ENCODE results near the gene EXOC6.
"Not testable (repeated sequence)": the region's sequence is repeated elsewhere in the genome, so short reads cannot be mapped to it uniquely, and the experiment has no call there.

The EXOC6 gene

DNA sequence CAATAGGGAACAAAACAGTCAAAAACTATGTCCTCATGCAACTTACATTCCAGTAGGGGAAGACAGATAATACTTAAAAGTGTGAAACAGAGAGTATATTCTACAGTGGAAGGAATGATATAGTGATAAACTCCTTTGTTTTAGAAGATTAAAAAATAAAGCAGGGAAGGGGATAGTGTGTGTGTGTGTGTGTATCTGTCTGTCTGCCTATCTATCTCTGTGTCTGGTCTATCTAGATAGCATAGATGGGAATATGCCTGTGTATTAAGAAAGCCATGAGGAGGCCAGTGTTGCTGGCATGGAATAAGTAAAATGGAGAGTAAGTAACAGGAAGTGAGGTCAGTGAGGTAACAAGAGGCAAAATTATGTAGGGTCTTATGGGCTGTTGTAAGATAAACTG, 42.2 kb downstream of the EXOC6 start:
- no peak for DNase-seq

DNA sequence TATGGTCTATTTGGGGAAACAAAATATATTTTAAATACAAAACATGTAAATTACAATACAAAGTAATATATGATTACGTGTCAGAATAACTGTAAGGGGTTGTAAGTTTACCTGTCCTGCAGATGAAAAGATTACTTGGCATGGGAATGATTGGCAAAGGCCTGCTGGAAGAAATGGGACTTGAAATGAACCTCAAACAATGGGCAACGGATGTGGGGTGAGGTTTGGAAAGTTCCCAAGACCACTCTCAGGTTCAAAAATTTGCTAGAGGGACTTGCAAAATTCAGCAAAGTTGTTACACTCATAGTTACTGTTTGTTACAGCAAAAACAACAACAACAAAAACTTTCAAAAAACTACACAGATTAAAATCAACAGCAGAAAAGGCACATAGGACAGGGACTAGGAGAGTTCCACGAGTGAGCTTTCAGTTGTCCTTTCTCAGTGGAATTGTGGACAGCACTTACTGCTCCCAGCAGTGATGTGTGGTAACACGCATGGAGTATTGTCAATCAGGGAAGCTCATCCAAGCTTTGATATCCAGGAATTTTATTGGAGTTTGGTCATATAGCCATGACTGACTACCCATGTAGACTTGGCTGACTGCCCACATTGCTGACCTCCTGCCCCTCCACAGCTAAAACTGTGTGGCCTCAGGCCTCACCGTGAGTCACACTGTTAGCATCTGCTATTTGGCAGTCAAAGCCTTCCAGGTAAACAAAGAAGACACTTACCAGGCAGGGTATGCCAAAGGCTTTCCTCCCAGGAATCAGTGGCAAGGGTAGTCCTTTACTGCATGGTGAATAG, 43.8 kb downstream of the EXOC6 start:
- DNase-seq = no peak

DNA sequence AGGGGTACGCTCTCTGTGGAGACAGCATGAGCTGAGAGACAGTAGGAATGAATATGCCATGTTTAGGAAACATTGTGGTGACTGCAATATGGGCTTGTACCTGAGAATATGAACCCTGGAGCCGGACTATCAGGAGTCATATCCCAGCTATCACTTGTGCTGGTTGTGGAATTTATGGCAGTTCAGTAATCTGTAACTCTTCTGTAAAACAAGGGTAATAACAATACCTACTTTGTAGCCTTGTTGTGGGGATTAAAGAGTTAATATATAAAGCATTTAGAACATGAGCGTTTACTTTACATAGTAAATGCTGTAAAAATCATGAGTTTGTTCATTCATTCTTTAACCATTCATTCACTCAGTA, 44.4 kb downstream of the EXOC6 start:
- no peak for DNase-seq

DNA sequence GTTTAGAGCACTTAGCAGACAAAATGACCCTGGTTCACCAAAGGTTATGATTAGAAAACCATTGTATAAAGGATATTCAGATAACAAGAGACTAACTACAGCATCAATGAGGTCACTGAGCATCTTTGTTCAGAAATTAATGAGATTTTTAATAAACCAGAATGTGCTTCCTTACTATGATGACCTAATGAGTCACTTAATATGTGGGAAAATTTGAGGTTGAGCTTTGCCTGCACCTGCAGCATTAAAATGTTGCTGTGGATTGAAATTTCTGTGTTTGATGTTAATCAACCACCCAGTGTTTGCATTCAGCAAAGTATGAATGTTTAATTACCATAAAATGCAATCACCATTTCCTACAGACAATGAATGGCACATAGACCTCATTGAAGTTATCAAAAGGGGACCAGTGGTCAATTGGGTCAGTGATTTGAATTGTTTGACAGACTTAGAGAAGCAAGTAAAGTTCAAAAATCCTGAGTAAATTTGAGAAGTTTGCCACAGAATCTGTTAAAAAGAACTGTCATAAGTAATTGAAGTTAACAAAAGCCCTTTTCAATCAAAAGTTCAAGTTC, 45.8 kb downstream of the EXOC6 start:
- no peak for DNase-seq

DNA sequence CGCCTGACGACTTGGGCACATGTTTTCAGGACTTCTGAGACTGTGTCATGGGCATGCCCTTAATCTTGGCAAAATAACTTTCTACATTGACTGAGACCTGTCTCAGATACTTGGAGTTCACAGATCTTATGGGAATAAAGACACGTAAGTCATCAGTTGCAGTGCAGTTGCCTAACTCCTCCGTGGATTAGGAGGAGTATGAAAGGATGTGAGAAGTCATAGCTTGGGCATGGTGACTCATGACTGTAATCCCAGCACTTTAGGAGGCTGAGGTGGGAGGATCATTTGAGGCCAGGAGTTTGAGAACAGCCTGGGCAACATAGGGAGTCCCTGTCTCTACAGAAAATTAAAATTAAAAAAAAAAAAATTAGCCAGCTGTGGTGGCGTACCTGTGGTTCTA, 49.6 kb downstream of the EXOC6 start:
- no peak for DNase-seq

DNA sequence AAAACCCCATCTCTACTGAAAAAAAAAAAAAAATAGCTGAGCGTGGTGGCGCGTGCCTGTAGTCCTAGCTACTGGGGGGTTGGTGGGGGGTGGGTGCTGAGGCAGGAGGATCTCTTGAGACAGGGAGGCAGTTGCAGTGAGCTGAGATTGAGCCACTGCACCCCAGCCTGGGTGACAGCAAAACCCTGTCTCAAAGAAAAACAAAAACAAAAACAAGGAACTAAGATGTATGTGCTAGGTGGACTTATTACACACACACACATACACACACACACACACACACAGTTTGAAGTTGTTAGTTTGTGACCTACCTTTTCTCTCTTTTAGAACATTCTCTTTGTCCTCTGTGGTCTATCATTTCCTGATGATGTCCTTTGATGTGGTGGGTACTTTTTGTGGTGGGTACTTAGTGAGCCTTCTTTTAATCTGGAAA, 53.5 kb downstream of the EXOC6 start:
- peak; percentile 84 for DNase-seq

DNA sequence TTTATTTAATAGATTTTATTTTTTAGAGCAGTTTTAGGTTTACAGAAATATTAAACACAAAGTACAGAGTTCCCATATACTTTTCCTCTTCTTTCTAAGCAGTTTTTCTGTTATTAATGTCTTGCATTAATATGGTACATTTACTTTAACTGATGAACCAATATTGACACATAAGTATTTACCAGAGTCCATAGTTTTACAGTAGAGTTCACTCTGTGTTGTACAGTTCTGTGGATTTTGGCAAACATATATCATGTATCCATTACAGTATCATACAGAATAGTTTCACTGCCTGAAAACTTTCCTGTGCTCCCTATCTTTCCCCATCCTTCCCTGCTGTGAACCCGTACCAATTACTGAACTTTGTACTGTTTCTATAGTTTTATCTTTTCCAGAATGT, 55.3 kb downstream of the EXOC6 start:
- no peak for DNase-seq

DNA sequence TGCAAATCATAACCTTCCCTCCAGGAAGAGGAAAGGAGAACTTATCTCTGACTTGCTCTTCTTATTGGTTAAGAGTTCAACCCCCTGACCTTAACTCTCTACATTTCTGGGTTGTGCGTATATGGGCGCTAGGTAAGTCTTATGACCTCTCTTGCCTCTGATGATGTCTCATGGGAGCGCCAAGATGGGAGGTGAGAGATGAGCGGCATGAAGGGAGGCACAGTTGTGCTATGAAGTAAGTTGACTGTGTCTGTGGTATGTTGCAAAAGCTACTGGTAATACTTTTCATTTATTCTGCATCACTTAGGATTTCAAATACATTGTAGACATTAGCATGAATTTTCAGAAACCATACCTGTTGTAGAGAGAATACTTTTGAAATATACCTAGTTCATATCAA, 59.0 kb downstream of the EXOC6 start:
- DNase-seq = no peak

DNA sequence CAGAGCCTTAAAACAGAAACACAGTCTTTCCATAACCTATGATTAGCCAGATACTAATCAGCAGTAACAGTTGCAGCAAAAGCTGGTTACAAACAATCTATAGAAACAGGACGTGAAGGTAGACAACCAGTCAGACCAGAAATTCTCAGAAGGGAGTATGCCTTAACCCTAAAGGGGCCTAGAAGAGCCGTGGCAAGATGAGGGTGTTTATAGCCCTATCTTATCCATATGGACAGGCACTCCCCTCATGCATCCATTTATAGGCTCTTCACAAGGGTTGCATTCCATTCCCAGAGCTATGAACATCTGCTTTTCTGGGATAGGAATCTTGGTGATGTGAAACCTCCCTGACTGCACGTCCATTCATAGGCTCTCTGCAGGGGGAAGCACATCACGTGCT, 64.3 kb downstream of the EXOC6 start:
- not testable (repeated sequence) for DNase-seq

DNA sequence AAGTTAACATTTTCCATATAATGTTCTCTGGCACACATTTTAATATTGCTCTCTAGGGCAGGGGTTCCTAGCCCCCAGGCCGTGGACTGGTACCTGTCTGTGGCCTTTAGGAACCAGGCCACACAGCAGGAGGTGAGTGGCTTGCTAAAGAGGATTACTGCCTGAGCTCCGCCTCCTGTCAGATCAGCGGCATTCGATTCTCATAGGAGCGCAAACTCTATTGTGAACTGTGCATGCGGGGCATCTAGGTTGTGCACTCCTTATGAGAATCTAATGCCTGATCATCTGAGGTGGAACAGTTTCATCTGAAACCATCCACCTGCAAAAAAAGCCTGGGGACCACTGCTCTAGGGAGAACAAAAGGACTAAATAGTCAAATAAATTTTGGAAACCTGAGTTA, 65.7 kb downstream of the EXOC6 start:
- no peak for DNase-seq

DNA sequence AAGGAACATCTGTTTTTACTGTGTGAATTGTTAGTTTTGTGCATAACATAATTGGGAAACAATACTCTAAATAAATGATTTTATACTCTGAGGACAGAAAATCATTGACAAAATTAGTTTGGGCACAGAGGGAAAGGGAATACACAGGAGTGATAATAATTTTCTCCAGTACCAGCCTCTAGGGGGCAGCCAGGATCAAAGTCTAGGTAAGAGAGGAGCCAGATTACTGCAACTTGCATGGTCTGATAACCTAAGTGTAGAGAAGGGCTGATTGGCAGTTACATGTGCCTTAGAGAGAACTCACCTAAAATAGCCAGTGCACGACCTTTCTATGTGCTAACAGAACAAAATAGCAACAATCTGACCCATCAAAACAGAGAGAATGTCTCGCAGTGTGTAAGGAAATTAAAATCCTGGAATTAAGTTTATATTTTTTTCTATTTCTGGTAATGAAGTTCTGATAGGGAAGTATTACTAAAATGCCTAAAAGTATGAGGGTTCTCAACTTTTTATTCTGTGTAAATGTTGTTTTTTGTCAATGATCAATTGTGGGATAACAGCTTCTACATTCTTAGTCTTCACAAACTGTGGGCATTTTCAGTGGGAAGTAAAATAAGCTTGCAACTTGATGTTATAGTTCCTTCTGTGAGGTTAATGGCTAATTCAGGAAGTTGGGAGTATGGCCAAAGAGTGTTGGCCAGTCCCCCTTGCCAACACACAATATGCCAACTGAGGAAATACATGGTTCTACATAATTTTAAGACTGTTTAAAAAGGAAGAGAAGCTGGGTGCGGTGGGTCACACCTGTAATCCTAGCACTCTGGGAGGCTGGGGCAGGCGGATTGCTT, 66.4 kb downstream of the EXOC6 start:
- peak; percentile 32 for DNase-seq

DNA sequence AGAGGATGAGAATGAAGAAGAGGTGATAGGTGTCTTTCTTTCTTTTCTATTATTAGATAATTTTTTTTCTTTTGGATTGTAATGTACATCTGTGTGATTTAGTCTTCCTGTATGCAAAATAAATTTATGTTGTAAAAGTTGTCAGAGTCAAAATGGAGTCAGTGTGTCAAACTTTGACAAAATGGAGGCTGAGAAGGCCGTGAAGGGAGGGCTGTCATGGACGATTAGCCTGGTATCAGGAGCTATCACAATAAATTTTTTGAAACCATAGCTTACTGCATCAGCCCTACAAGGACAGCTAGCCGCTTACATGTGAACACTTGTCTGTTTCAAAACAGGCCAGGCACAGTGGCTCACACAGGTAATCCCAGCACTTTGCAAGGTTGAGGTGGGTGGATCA, 67.6 kb downstream of the EXOC6 start:
- DNase-seq = no peak

DNA sequence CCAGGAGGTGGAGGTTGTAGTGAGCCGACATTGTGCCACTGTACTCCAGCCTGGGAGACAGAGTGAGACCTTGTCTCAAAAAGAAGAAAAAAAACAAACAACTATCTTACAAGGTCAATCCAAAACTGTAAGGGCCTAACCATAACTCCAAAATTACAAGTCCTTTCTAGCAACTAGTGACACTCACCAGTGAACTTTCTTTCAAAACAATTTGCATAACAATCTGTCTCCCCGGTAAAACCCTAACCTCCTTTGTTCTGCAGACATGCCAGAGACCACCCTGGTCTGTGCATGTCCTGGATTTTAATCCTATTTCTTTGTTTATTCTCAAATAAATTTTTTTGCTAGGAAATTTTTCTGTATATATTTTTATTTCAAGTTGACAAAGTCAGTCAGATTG, 68.1 kb downstream of the EXOC6 start:
- DNase-seq = no peak

DNA sequence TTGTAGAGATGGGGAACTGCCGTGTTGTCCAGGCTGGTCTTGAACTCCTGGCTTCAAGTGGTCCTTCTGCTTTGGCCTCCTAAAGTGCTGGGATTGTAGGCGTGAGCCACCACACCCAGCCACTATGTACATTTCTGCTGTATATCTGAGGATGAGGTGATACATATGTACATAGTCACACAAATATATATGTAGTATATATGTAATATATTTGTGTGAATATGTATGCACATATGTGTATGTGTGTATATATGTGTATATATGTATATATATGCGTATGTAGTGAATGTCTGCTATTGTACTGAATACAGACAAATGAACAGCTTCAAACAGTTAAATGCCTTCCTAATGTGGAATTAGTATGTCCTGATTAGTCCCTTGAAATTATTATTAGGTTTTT, 70.3 kb downstream of the EXOC6 start:
- DNase-seq = no peak

DNA sequence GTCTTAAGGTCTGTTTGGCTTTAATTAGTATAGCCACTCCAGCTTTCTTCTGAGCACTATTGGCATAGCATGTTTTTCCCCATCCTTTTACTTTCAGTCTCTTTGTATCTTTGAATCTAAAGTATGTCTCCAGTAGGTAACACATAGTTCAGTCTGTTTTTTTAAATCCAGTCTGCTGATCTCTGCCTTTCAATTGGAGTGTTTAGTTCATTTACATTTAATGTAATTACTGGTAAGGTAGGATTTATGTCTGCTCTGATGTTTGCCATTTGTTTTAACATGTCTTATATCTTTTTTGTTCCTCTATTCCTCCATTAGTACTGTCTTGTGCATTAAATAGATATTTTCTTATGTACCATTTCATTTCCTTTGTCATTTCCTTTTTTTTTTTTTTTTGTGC, 72.5 kb downstream of the EXOC6 start:
- DNase-seq = no peak

DNA sequence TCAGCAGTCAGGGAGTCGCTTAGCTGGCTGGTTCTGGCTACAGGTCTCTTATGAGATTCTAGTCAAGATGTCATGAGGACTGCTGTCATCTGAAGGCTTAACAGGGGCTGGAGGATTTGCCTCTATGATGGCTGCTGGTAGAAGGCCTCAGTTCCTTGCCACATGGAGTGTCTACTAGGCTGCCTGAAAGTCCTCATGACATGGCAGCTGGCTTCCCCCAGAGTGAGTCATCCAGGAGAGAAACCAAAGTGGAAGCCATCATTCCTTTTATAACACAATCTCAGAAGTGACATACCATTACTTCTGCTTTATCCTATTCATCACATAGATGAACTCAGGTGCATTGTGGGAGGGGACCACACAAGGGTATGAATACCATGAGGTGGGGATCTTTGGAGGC, 75.1 kb downstream of the EXOC6 start:
- no peak for DNase-seq

DNA sequence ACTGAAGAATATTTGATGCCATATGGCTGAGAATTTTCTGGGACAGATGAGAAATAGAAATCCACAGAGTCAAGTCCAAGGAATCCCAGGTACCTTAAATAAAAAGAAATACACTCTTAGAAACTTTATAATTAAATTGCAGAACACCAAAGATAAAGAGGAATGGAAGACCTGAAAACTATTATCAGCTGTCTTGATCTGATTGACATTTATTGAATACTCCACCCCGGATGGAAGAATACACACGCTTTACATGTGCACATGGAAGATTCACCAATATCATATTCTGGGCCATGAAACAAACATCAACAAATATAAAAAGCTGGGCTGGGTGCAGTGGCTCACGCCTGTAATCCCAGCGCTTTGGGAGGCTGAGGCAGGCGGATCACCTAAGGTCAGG, 81.6 kb downstream of the EXOC6 start:
- DNase-seq = no peak

DNA sequence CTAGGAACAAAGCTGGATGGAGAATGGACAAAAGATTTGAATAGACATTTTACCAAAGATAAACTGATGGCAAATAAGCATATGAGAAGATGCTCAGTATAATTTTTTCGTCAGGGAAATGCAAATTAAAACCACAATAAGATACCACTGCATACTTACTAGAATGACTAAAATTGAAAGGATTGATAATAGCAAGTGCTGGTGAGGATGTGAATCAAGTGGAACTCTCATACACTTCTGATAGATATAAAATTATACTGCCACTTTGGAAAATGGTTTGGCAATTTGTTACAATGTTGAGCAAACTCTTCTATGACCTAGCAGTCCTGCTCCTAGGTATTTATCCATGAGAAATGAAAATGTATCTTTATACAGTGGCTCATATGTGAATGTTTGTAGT, 83.3 kb downstream of the EXOC6 start:
- DNase-seq = no peak

DNA sequence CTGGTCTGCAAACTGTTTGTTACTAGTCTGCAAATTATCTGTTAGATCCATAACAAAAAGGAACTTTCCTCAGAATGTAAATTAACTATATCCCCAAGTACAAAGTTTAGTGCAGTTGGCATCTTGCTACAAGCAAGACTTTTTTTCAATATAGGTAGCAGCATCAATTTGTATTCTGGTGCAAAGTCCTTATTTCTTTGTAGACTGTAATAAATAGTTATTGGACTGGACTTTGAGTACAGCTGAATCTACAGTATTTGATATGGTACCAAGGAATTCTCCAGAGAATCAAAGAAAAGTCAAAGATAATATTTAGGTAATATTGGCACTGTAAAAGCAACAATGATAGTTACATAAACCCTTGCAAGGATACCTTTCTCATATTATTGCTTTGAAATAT, 89.6 kb downstream of the EXOC6 start:
- no peak for DNase-seq

DNA sequence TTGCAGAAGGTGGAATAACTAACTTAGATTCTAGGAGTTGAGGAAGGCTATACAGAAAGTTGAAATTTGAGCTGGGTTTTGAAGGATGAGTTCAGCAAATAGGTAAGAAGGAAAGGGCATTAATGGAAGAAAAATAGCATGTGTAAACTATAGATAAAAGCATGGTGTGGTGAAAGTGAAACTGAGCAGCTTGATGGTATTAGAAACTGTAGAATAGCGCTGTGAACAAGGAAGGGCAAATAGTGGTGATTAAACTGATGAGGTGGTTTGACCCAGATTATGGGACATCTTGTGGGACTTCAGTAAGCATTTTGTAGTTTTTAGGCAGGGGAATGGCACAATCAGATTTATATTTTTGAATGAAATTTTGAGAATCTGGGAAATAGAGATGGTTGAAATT, 90.5 kb downstream of the EXOC6 start:
- DNase-seq = no peak

DNA sequence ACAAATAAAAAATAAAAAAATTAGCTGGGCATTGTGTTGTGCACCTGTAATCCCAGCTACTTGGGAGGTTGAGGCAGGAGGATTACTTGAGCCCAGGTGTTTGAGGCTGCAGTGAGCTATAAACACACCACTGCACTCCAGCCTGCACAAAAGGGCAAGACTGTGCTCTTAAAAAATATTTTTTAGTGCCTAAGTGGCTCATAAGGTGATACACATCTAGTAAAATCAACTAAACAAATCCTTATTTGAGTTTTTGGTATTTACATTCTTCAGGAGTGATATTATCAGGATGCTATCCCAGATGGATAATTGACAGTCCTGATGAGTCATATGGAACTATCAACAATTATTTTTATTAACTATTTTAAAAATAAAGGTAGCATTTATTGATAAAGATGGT, 93.9 kb downstream of the EXOC6 start:
- DNase-seq = no peak

DNA sequence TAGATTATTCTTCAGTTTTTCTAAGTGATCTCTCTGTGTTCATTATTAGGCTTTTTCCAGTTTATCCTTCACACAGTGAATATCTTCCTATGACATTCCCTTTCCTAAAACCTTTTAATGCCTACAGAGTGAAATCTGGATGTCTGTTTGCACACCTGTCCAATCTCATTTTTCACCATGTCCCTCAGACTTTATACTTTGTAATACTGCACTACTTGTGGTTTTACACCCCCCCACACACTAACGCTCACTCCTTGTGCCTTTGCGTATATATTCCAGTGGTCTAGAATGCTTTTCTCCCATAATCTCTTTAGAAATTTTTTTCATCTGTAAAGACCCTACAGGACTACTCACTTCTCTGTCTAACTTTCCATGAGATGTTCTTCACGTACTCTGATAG, 98.2 kb downstream of the EXOC6 start:
- DNase-seq = no peak

DNA sequence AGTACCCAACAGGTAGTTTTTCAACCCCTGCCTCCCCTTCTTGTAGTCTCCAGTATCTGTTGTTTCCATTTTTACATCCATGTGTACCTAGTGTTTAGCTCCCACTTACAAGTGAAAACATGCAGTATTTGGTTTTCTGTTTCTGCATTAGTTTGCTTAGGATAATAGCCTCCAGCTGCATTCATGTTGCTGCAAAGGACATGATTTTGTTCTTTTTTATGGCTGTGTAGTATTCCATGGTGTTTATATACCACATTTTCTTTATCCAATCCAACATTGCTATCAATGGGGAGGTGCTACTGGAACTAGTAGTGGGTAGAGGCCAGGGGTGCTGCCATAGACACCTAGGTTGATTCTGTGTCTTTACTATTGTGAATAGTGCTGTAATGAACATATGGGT, 104.3 kb downstream of the EXOC6 start:
- not testable (repeated sequence) for DNase-seq
